Parathyroid adenoma (tissue), 2 donors: ENCODE data around the gene AJAP1.

Experiments
- H2AFZ ChIP-seq: fragments of 300-600 bp; sonication (generic); one replicate; pipeline ENCODE4 v1.7.0; 2017; ENCODE audit warnings: antibody characterized with exemption, mild to moderate bottlenecking
- H3K27ac ChIP-seq: fragments of 300-600 bp; sonication (generic); one replicate; pipeline ENCODE4 v1.7.0; 2017
- H3K27me3 ChIP-seq: fragments of 300-600 bp; sonication (generic); one replicate; pipeline ENCODE4 v1.7.0; 2017; ENCODE audit warnings: low read length; ENCODE audit not compliant: control insufficient read depth, insufficient read depth
- H3K36me3 ChIP-seq: fragments of 300-600 bp; sonication (generic); one replicate; pipeline ENCODE4 v1.7.0; 2017; ENCODE audit warnings: low read length; ENCODE audit not compliant: control insufficient read depth, insufficient read depth
- H3K4me1 ChIP-seq: fragments of 300-600 bp; sonication (generic); one replicate; pipeline ENCODE4 v1.7.0; 2017; ENCODE audit warnings: control low read depth
- H3K4me2 ChIP-seq: fragments of 300-600 bp; sonication (generic); one replicate; pipeline ENCODE4 v1.7.0; 2017; ENCODE audit warnings: low read length
- H3K4me3 ChIP-seq: fragments of 300-600 bp; sonication (generic); one replicate; pipeline ENCODE4 v1.7.0; 2017; ENCODE audit warnings: low read depth, low read length
- H3K79me2 ChIP-seq: fragments of 300-600 bp; sonication (generic); one replicate; pipeline ENCODE4 v1.7.0; 2017; ENCODE audit warnings: control low read depth
- H3K9ac ChIP-seq: fragments of 300-600 bp; sonication (generic); one replicate; pipeline ENCODE4 v1.7.0; 2017; ENCODE audit warnings: mild to moderate bottlenecking
- H3K9me3 ChIP-seq: fragments of 300-600 bp; sonication (generic); one replicate; pipeline ENCODE4 v1.7.0; 2017; ENCODE audit warnings: low read length; ENCODE audit not compliant: control insufficient read depth
- TF ChIP-seq, protein P1 (sequence below): fragments of 300-600 bp; sonication (generic); IDR thresholded peaks from one replicate; pipeline ENCODE4 v1.7.0; 2017; ENCODE audit warnings: antibody characterized with exemption, mild to moderate bottlenecking
- donor health status: primary hyperparathyroidism.

AJAP1 gene

DNA sequence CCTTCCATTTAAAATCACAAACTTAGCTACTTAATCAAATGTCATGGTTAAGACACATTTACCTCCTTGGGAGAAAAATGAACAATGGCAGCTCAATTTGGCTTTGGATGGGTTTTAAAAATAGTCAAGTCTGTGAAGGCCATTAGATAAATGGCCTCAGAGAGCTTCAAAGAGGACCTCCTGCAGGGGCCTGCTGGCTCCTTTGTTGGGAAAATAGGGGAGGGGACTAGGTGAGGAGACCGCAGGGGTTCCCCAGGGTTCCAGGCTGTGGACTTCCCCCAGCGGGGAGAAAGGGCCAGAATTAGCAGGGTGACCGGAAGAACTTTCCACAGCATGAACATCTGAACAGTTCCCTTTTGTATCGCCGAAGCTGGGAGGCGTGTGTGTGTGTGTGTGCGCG, 3.4 kb upstream of the AJAP1 start:
- Histone ChIP-seq H3K9ac (no peak overlapping the region), H3K9me3 (no peaks in the 10 kb centered on the region), H3K27ac (no peak overlapping the region), H3K4me3 (no peak overlapping the region), H3K4me2 (no peak overlapping the region), H3K27me3 (no peaks in the 10 kb centered on the region), H3K79me2 (no peaks in the 10 kb centered on the region), H2AFZ (no peak overlapping the region), H3K36me3 (no peaks in the 10 kb centered on the region), H3K4me1 (no peaks in the 10 kb centered on the region)
- TF ChIP-seq, protein P1, sequence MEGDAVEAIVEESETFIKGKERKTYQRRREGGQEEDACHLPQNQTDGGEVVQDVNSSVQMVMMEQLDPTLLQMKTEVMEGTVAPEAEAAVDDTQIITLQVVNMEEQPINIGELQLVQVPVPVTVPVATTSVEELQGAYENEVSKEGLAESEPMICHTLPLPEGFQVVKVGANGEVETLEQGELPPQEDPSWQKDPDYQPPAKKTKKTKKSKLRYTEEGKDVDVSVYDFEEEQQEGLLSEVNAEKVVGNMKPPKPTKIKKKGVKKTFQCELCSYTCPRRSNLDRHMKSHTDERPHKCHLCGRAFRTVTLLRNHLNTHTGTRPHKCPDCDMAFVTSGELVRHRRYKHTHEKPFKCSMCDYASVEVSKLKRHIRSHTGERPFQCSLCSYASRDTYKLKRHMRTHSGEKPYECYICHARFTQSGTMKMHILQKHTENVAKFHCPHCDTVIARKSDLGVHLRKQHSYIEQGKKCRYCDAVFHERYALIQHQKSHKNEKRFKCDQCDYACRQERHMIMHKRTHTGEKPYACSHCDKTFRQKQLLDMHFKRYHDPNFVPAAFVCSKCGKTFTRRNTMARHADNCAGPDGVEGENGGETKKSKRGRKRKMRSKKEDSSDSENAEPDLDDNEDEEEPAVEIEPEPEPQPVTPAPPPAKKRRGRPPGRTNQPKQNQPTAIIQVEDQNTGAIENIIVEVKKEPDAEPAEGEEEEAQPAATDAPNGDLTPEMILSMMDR, result no peak

GRCh38 chr1:4652631-4653327, 1.6 kb upstream of the AJAP1 start:
- H3K27me3 ChIP-seq, result no peaks in the 10 kb centered on the region
- H3K9ac ChIP-seq, result no peak overlapping the region
- no peaks in the 10 kb centered on the region for H3K4me1 ChIP-seq
- H3K4me2 ChIP-seq, result peak overlapping the region; percentile 63
- H2AFZ ChIP-seq, result peak overlapping the region; percentile 76
- no peak overlapping the region for H3K27ac ChIP-seq
- TF ChIP-seq, protein P1, result peak; percentile 89
- H3K9me3 ChIP-seq, result no peaks in the 10 kb centered on the region
- H3K4me3 ChIP-seq, result no peak overlapping the region
- H3K79me2 ChIP-seq, result no peaks in the 10 kb centered on the region
- no peaks in the 10 kb centered on the region for H3K36me3 ChIP-seq

GRCh38 chr1:4653328-4653660, 1.1 kb upstream of the AJAP1 start:
- Histone ChIP-seq H3K27ac (no peak overlapping the region), H3K27me3 (no peaks in the 10 kb centered on the region), H3K9me3 (no peaks in the 10 kb centered on the region), H3K4me3 (no peak overlapping the region), H3K79me2 (no peaks in the 10 kb centered on the region), H3K4me1 (no peaks in the 10 kb centered on the region), H3K36me3 (no peaks in the 10 kb centered on the region), H2AFZ (no peak overlapping the region), H3K4me2 (no peak overlapping the region), H3K9ac (no peak overlapping the region)
- TF ChIP-seq, protein P1, result no peak

GRCh38 chr1:4654764-4655673, 610 bp downstream of the AJAP1 start:
- peak overlapping the region; percentile 67 for H3K4me2 ChIP-seq
- no peaks in the 10 kb centered on the region for H3K4me1 ChIP-seq
- H2AFZ ChIP-seq, result peak overlapping the region; percentile 46
- peak overlapping the region; percentile 47 for H3K4me3 ChIP-seq
- H3K27me3 ChIP-seq, result no peaks in the 10 kb centered on the region
- H3K79me2 ChIP-seq, result no peaks in the 10 kb centered on the region
- H3K36me3 ChIP-seq, result no peaks in the 10 kb centered on the region
- H3K9ac ChIP-seq, result no peak overlapping the region
- no peak overlapping the region for H3K27ac ChIP-seq
- TF ChIP-seq, protein P1, result no peak
- H3K9me3 ChIP-seq, result no peaks in the 10 kb centered on the region
